ENCODE data around the gene SETD3. TPM values are rescaled to one million over a fixed set of nuclear protein-coding genes. Genes with fewer than 3 reads are reported as not detected.

SETD3 gene
- total RNA-seq, 1 experiment from 2014 or later = 47.8 TPM

GRCh38 chr14:99363616-99364290 is 116.9 kb downstream of the SETD3 start:
- in situ Hi-C loops (cut with HindIII; ENCODE audit: low pct_unique_long_range_greater_than_20kb, low sequenced_read_pairs) = no loop called here
- no peak for DNase-seq (ENCODE audit: low read depth, low spot score)

GRCh38 chr14:99363051-99363450 is 117.6 kb downstream of the SETD3 start:
- no peak for DNase-seq (ENCODE audit: low read depth, low spot score)
- in situ Hi-C loops (cut with HindIII; ENCODE audit: low pct_unique_long_range_greater_than_20kb, low sequenced_read_pairs) = no loop called here

GRCh38 chr14:99361596-99362215 is 119.0 kb downstream of the SETD3 start:
- DNase-seq (ENCODE audit: low read depth, low spot score) = no peak
- in situ Hi-C loops (cut with HindIII; ENCODE audit: low pct_unique_long_range_greater_than_20kb, low sequenced_read_pairs) = no loop called here

- in situ Hi-C loops (cut with HindIII; ENCODE audit: low pct_unique_long_range_greater_than_20kb, low sequenced_read_pairs) = no loop called here
- peak; percentile 23 for DNase-seq (ENCODE audit: low read depth, low spot score)
Observed at GRCh38 chr14:99360774-99361595, 119.7 kb downstream of the SETD3 start.

GRCh38 chr14:99359906-99360305 is 120.8 kb downstream of the SETD3 start:
- DNase-seq (ENCODE audit: low read depth, low spot score) = no peak
- in situ Hi-C loops (cut with HindIII; ENCODE audit: low pct_unique_long_range_greater_than_20kb, low sequenced_read_pairs) = no loop called here

GRCh38 chr14:99357916-99358390 is 122.7 kb downstream of the SETD3 start:
- in situ Hi-C loops (cut with HindIII; ENCODE audit: low pct_unique_long_range_greater_than_20kb, low sequenced_read_pairs) = no loop called here
- DNase-seq (ENCODE audit: low read depth, low spot score) = no peak

GRCh38 chr14:99357151-99357915 is 123.3 kb downstream of the SETD3 start:
- DNase-seq (ENCODE audit: low read depth, low spot score) = no peak
- in situ Hi-C loops (cut with HindIII; ENCODE audit: low pct_unique_long_range_greater_than_20kb, low sequenced_read_pairs) = no loop called here

GRCh38 chr14:99356031-99356608 is 124.5 kb downstream of the SETD3 start:
- DNase-seq (ENCODE audit: low read depth, low spot score) = no peak
- in situ Hi-C loops (cut with HindIII; ENCODE audit: low pct_unique_long_range_greater_than_20kb, low sequenced_read_pairs) = no loop called here

GRCh38 chr14:99354166-99354875 is 126.3 kb downstream of the SETD3 start:
- no peak for DNase-seq (ENCODE audit: low read depth, low spot score)
- in situ Hi-C loops (cut with HindIII; ENCODE audit: low pct_unique_long_range_greater_than_20kb, low sequenced_read_pairs) = no loop called here

- no peak for DNase-seq (ENCODE audit: low read depth, low spot score)
- in situ Hi-C loops (cut with HindIII; ENCODE audit: low pct_unique_long_range_greater_than_20kb, low sequenced_read_pairs) = no loop called here
Observed at GRCh38 chr14:99352688-99353280, 127.9 kb downstream of the SETD3 start.

- in situ Hi-C loops (cut with HindIII; ENCODE audit: low pct_unique_long_range_greater_than_20kb, low sequenced_read_pairs) = no loop called here
- no peak for DNase-seq (ENCODE audit: low read depth, low spot score)
Observed at GRCh38 chr14:99351166-99352007, 129.3 kb downstream of the SETD3 start.

GRCh38 chr14:99350751-99351150 is 129.9 kb downstream of the SETD3 start:
- in situ Hi-C loops (cut with HindIII; ENCODE audit: low pct_unique_long_range_greater_than_20kb, low sequenced_read_pairs) = no loop called here

GRCh38 chr14:99349721-99350495 is 130.8 kb downstream of the SETD3 start:
- in situ Hi-C loops (cut with HindIII; ENCODE audit: low pct_unique_long_range_greater_than_20kb, low sequenced_read_pairs) = no loop called here
- no peak for DNase-seq (ENCODE audit: low read depth, low spot score)

More at GRCh38 chr14:99350751-99351150, 129.9 kb downstream of the SETD3 start:
- DNase-seq (ENCODE audit: low read depth, low spot score) = no peak

GRCh38 chr14:99348816-99349614 is 131.6 kb downstream of the SETD3 start:
- no peak for DNase-seq (ENCODE audit: low read depth, low spot score)
- in situ Hi-C loops (cut with HindIII; ENCODE audit: low pct_unique_long_range_greater_than_20kb, low sequenced_read_pairs) = no loop called here

All from SK-MEL-5 (cell line).